Measurements from ENCODE around the gene TMEM225.
"Not testable (repeated sequence)": the region's sequence is repeated elsewhere in the genome, so short reads cannot be mapped to it uniquely, and the experiment has no call there.

The TMEM225 gene, protein sequence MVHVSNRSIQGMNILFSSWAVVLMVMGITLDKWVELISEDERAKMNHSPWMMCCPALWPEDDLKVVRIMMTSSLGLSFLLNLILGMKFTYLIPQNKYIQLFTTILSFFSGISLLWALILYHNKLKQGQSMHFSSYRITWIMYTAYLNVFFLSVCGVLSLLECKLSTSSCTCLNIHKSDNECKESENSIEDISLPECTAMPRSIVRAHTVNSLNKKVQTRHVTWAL

DNA sequence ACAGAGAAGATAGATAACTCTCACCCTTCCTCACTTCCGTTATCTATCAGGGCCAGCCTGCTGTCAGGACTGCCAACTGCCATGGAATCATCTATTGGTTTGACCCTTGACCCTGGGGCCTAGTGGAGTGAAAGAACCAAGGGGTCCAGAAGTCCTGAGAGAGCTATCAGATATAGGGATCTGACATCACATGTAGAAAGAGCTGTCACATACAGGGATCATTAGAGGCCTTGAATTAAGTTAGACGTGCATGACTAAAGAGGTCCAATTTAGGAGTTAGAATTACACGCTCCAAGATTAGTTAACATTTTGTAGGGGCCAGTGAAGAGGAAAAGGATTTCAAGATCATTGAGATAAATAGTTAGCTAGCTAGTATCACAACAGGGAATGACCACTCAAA, at the start of gene TMEM225:
TSS of gene TMEM225 (minus strand) at position 101 of the 400 bp plus-strand sequence. CDS start 245 bp downstream, outside the sequence.
- no peak for DNase-seq

DNA sequence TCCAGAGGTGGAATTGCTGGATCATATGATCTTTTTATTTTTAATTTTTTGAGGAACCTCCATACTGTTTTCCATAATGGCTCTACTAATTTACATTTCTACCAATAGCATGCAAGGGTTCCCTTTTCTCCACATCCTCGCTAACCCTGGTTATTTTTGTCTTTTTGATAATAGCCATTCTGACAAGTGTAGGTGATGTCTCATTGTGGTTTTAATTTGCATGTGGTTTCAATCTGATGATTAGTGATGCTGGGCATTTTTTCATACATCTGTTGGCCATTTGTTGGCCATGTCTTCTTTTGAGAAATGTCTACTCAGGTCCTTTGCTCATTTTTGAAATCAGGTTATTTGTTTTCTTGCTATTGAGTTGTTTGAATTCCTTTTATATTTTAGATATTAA, 38.6 kb upstream of the TMEM225 start:
- no peak for DNase-seq

DNA sequence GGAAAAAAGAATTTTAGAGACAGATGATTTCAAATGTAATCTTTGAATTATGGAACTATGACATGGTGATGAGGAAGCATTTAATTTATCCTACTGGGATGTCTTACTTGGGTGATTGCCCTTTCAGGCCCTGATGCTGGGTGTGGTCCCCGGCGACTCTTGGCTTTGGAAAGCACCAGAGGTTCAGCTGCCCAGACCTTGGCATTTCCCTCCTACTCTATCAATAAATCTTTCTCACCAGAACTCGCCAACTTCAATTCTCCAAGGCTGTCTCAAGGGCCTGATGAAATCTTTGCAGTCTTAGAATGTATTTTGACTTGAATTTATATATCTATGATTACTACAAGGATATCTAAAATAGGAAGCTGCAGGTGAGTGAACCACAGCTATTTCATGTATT, 35.5 kb upstream of the TMEM225 start:
- no peak for DNase-seq

DNA sequence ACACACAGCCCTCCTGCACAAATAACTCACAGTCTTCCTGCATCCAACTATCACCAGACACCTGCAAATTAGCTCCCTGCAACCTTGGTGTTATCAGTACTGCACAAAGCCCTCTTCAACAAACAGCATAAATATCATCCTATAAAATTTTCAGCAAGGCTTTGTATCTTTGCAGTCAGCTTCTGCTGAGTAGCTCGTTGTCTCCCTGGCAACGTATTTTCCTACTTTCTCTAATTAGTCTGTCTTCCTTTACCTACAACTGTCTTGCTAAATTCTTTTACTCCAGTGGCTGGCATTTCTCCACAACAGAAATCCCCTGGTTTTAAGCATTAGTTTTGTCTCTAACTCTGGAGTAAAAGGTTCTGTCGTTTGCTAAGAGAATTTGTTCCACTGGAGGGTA, 20.4 kb upstream of the TMEM225 start:
- DNase-seq = no peak

DNA sequence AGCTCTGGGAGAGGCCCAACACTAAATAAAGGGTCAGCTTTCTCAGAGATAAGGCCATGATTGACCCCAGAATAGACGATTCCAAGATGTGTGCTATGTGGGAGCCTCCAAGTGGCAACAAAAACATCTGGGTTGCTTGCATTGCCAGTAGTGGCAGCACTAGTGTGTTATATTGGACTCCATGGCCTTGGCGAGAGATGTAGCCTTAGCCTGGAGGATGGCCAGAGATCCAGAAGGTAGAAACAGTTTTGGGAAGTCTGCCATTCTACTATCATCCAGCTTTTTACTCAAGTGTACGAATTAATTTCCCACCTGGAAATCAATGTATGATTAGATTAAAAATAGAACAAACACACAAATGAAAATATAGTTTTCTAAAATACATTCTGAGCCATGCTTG, 19.5 kb upstream of the TMEM225 start:
- DNase-seq = no peak

DNA sequence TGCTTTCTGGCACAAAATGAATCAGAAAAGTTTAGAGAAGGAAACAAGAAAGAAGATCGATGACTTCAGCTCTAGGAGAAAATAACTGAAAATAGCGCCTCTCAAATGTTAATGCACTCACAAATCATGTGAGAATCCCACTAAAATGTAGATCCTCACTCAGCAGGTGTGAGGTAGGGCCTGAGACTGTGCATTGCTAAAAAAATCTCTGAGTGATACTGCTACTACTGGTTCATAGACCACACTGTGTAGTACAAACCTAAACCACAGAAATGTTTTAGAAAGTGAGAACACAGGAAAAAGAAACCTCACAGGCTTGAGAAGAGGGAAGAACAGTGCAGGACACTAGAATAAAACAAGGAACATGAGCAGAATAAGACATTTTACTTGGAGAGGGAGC, 18.5 kb upstream of the TMEM225 start:
- no peak for DNase-seq

DNA sequence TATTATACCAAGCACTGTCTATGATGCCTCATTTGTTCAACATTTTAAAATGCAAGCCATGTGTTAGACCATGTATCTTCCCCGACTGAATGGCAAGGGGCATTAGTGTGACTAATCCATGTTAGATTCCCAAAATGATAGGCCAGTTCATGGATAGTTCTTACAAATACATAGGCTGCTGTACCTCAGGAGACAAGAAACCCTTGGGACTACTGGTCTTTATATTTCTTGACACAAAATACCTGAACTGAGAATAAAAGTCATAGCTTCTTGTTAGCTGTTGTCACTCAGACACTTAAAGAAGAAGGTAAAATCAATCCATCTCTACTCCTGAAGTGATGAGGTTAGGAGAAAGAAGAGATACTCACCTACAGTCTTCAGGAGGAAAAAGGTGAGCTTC, 16.4 kb upstream of the TMEM225 start, which contains the start of gene OR8D4:
TSS of gene OR8D4 (plus strand) at position 301 of the 400 bp plus-strand sequence. CDS start 4,265 bp downstream, outside the sequence.
- DNase-seq = no peak

DNA sequence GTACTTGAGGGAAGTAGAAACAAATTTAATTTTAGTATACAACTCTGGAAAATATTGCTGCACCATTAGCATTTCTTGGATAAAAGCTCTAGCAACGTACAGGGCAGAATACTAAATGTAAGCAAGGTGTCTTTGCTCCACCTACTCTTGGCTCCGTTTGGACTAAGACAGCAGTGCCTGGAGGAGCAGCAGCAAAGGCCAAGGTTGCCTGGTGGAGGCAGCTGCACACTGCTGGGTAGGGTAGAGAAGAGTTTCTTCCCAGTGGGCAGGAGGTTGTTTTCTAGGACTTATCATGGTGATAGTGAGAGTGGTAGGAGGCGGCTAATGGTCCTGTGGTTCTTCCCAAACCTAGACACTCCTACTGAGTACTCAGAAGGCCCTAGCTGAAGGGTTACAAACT, 14.3 kb upstream of the TMEM225 start:
- DNase-seq = no peak

DNA sequence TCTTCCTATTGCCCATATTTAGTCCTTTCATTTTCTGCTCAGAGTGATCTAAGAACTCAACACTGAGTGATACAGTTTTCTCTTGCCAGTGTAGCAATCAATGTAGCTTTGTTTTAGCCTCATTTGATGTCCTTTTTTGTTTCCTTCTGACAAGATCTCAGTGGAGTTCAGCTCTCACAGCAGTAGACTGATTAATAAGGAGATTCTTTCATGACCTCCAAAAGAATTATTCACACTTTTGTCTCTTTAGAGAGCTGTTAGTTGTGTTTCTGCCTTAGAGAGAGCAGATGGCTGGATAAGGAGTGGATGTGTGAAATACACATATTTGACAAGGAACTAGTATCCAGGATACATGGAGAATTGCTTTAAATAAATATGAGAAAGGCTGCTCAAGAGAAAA, 6.6 kb upstream of the TMEM225 start:
- no peak for DNase-seq

DNA sequence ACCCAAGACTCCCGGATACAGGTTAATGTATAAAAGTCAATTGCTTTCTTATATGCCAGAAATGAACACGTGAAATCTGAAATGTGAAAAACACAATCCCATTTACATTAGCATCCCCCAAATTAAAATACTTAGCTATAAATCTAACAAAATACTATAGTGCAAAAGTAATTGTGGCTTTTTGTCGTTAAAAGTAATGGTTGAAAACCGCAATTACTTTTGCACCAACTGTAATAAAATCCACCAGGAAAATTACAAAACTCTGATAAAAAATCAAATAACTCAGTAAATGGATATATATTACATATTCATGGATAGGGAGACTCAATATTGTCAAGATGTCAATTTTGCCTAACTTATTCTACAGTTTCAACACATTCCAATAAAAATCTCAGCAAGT, 4.6 kb downstream of the TMEM225 start:
- no peak for DNase-seq

DNA sequence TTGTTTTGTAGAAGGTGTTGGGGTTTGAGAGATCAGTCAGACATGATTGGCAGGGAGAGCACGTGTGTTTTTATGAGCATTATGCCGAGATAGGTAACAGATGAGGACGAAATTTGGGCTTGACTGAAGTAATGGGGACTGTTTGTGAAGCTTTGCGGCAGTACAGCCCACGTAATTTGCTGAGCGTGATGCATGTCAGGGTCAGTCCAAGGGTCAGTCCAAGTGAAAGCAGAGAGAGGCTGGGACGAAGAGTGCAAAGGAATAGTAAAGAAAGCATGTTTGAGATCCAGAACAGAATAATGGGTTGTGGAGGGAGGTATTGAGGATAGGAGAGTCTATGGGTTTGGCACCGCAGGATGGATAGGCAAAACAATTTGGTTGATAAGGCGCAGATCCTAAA, 17.7 kb downstream of the TMEM225 start:
- DNase-seq = not testable (repeated sequence)

DNA sequence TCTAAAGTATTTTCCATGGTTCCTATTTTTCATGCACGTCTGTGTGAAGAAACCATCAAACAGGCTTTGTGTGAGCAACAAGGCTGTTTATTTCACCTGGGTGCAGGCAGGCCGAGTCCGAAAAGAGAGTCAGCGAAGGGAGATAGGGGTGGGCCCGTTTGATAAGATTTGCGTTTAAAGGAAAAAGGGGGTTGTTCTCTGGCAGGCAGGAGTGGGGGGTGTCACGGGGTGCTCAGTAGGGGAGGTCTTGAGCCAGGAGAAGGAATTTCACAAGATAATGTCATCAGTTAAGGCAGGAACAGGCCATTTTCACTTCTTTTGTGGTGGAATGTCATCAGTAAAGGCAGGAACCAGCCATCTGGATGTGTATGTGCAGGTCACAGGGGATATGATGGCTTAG, 20.2 kb downstream of the TMEM225 start:
- not testable (repeated sequence) for DNase-seq

DNA sequence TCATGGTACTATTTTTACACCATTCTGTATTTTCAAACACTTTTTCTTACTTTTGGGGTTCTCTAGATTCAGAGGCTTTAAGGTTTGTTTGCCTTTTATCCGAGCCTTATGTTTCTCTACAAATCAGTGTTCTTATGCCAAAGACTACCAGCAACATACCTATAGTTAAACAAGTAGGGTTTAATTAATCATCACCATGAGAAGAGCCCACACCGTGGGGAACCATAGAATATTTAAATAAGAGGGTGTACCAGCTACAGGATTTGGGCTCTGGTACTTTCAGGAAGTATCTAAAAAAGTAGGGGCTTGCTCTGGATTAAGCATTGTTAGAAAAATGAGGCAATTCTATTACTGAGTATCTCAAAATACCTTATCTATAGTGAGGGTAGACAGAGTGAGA, 25.7 kb downstream of the TMEM225 start:
- DNase-seq = no peak

DNA sequence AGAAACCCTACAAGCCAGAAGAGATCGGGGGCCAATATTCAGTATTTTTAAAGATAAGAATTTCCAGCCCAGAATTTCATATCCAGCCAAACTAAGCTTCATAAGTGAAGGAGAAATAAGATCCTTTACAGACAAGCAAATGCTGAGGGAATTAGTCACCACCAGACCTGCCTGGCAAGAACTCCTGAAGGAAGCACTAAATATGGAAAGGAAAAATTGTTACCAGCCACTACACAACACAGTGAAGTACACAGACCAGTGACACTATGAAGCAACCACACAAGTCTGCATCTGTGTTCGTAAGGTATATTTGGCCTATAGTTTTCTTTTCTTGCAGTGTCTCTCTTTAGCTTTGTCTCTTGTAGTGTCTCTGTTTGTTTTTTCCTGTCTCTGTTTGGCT, 29.0 kb downstream of the TMEM225 start:
- DNase-seq = no peak

DNA sequence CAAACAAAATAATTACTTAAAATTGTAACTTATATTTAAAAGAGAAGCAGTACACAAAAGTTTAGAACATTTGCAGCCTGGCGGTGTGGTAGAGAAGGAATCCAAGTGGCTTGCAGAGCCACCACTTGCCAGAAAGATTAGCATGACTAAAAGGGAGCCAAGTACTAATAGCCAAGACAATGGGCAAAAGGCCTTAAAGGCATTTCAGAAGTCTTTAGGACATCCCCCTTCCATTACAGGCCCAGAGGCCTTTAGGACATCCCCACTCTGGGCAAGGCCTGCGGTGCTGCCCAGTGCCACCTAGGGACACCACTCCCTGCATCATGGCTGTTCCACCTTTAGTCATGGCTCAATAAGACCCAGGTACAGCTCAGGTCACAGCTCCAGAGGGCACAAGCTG, 32.4 kb downstream of the TMEM225 start:
- no peak for DNase-seq

DNA sequence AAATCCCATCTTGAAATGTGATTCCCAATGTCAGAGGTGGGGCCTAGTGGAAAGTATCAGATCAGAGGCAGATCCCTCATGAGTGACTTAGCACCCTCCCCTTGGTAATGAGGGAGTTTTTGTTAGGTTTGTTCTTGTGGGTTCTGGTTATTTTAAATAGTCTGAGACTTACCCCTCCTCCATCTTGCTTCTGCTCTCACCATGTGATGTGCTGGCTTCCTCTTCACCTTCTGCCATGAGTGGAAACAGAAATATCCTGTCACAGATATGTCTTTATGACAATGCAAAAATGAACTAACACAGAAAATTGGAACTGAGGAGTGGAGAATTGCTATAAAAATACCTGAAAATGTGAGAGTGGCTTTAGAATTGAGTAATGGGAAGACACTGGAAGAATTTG, 33.1 kb downstream of the TMEM225 start:
- DNase-seq = no peak

DNA sequence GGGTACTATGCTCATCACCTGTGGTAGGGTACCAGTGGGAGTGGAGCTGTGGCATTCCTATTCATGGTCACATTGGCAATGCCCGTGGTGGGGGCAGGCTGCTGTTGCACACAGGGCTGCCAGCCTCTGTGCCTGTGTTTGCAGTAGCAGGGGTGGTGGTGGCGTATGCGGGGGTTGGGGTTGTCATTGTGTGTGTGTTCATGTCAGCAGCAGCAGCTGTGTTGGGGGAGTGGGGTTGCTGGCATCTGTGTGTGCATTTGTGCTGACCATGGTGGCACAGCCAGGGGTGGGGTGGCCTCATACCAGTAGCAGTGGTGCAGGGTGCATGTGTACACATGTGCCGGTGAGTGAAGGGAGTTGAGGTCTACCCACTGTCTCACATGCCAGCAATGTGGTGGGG, 34.4 kb downstream of the TMEM225 start:
- no peak for DNase-seq

DNA sequence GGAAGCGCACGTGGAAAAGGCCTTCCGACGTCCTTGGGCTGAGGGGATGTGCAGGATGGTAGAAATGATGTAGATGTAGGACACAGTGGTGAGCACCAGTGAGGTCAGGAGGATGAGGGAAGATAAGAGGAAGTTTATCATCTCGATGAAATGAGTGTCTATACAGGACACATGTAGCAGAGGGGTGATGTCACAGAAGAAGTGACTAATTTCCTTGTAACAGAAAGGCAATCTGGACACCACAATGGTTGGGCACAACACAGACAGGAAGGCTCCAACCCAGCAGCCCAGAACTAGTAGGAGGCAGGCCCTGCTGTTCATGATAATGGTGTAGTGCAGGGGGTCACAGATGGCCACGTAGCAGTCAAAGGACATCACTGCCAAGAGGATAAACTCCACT, 44.3 kb downstream of the TMEM225 start:
- DNase-seq = no peak

DNA sequence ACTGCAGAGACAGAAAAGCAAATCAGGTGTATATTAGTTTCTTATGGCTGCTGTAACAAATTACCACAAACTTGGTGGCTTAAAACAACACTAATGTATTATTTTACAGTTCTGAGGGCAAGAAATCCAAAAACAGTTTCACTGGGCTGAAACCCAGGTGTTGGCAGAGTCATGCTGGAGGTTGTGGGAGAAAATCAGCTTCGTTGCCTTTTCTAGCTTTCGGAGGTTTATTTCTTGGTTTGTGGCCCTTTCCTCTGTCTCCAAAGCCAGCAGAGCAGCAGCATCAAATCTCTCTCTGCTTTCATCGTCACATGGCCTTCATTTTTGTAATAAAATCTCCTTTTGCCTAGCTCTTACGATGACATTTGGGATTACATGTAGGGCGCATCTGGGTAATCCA, 46.3 kb downstream of the TMEM225 start:
- no peak for DNase-seq

DNA sequence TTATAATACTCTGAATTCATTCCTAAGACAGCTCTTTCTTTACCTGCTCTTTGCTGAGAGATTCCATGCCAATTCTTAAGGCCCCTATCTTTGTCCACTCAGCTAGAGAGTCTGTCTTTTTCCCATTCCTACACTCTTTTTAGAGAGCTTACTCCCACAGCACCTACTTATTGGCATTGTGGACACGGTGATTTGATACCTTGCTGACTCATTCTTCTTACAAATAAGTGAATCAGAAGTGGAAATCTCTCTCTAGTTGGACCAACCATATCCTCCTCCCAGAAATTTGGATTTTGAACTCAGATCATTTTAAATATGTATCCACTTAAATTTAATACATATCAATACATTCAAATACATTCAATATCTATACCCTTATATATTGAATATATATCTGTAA, 46.8 kb downstream of the TMEM225 start:
- no peak for DNase-seq

DNA sequence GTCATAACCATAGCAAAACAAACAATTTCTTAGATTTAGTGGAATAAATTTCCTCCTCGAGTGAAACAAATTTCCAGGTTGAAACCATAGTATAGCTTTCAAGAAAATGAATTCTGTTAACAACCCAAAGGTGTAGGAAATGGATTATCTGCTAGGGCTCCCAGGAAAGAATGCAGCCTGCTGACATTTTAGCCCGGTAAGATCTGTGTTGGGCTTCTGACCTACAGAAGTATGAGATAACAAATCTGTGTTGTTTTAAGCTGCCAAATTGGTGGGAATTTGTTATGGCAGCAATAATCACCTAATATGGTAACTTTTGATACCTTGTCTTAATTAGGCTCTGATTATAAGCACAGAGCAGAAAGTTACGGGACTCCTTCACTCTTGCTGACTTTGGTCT, 47.3 kb downstream of the TMEM225 start:
- DNase-seq = no peak

DNA sequence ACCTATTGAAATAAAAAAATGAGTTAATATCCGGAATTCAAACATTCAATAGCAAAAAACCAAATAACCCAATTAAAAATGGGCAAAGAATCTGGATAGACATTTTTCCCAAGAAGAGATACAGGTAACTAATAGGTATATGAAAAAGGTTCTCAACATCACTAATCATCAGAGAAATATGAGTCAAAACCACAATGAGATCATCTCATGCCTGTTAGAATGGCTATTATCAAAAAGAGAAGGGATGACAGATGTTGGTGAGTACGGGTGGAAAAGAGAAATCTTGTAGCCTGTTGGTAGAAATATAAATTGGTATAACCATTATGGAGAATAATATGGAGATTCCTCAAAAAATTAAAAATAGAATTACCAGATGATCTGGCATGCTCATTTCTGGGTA, 52.4 kb downstream of the TMEM225 start:
- DNase-seq = no peak

All from stimulated activated naive CD4-positive, alpha-beta T cell (primary cell).